Trophoblast cell (in vitro differentiated cells and primary cell): ENCODE results near the gene CHCHD3.

Experiments
- DNase-seq, 2 donors: peaks; one replicate each; pipeline ENCODE4 v3.0.0-alpha.2; 2016
- H2AFZ ChIP-seq: 2 replicates; pipeline ENCODE4 v1.6.1; 2013; ENCODE audit warnings: low read length, moderate library complexity, mild to moderate bottlenecking; ENCODE audit not compliant: insufficient read depth, poor library complexity
- H2AK5ac ChIP-seq: 2 replicates; pipeline ENCODE4 v1.6.1; 2013; ENCODE audit warnings: mild to moderate bottlenecking, low read length
- H2BK120ac ChIP-seq: 2 replicates; pipeline ENCODE4 v1.6.1; 2013; ENCODE audit warnings: low read length, mild to moderate bottlenecking, moderate library complexity; ENCODE audit not compliant: insufficient read depth, poor library complexity
- H2BK12ac ChIP-seq: 2 replicates; pipeline ENCODE4 v1.6.1; 2013; ENCODE audit warnings: mild to moderate bottlenecking, low read length, moderate library complexity
- H2BK5ac ChIP-seq: 2 replicates; pipeline ENCODE4 v1.6.1; 2013; ENCODE audit warnings: low read length, low read depth, moderate library complexity, mild to moderate bottlenecking; ENCODE audit not compliant: poor library complexity
- H3K14ac ChIP-seq: 2 replicates; pipeline ENCODE4 v1.6.1; 2013; ENCODE audit warnings: mild to moderate bottlenecking, low read length
- H3K18ac ChIP-seq: 2 replicates; pipeline ENCODE4 v1.6.1; 2013; ENCODE audit warnings: mild to moderate bottlenecking, low read length
- H3K23ac ChIP-seq: 2 replicates; pipeline ENCODE4 v1.6.1; 2013; ENCODE audit warnings: low read length
- H3K27ac ChIP-seq: 2 replicates; pipeline ENCODE4 v1.5.1; 2013; ENCODE audit warnings: low read depth, mild to moderate bottlenecking, inconsistent platforms, low read length, moderate library complexity
- H3K27me3 ChIP-seq: 2 replicates; pipeline ENCODE4 v1.6.1; 2013; ENCODE audit warnings: inconsistent platforms, mild to moderate bottlenecking, low read length, moderate library complexity; ENCODE audit not compliant: insufficient read depth
- H3K36me3 ChIP-seq, 2 experiments: 1 replicate in 1 of 2; 2 replicates in 1 of 2; pipeline ENCODE4 v1.6.1; 2013; ENCODE audit warnings: low read length in 2 of 2, mild to moderate bottlenecking in 2 of 2, moderate library complexity in 1 of 2; ENCODE audit not compliant: insufficient read depth in 2 of 2, control insufficient read depth in 1 of 2
- H3K4ac ChIP-seq: 2 replicates; pipeline ENCODE4 v1.6.1; 2013; ENCODE audit warnings: low read depth, mild to moderate bottlenecking, low read length, moderate library complexity
- H3K4me1 ChIP-seq, 2 experiments: 1 replicate in 1 of 2; 2 replicates in 1 of 2; pipeline ENCODE4 v1.6.1; 2013; ENCODE audit warnings: low read length in 2 of 2, mild to moderate bottlenecking in 2 of 2, moderate library complexity in 1 of 2; ENCODE audit not compliant: insufficient read depth in 2 of 2, control insufficient read depth in 1 of 2
- H3K4me2 ChIP-seq: 2 replicates; pipeline ENCODE4 v1.6.1; 2013; ENCODE audit warnings: inconsistent platforms, mild to moderate bottlenecking, low read length, moderate library complexity
- H3K4me3 ChIP-seq: 2 replicates; pipeline ENCODE4 v1.5.1; 2013; ENCODE audit warnings: mild to moderate bottlenecking, low read depth, low read length, inconsistent platforms
- H3K79me1 ChIP-seq: one replicate; pipeline ENCODE4 v1.6.1; 2013; ENCODE audit warnings: low read length
- H3K79me2 ChIP-seq: 2 replicates; pipeline ENCODE4 v1.6.1; 2013; ENCODE audit warnings: low read length, mild to moderate bottlenecking; ENCODE audit not compliant: control insufficient read depth, insufficient read depth, poor library complexity
- H3K9ac ChIP-seq: 2 replicates; pipeline ENCODE4 v1.6.1; 2013; ENCODE audit warnings: mild to moderate bottlenecking, low read length
- H3K9me3 ChIP-seq: 2 replicates; pipeline ENCODE4 v1.6.1; 2013; ENCODE audit warnings: low read depth, mild to moderate bottlenecking, control low read depth, inconsistent platforms, low read length; ENCODE audit not compliant: insufficient read depth
- H4K12ac ChIP-seq: 2 replicates; pipeline ENCODE4 v1.6.1; 2013; ENCODE audit warnings: low read depth, mild to moderate bottlenecking, low read length, moderate library complexity
- H4K8ac ChIP-seq: 2 replicates; pipeline ENCODE4 v1.6.1; 2013; ENCODE audit warnings: low read depth, mild to moderate bottlenecking, low read length, moderate library complexity
- H4K91ac ChIP-seq: one replicate; pipeline ENCODE4 v1.6.1; 2013; ENCODE audit warnings: low read depth, mild to moderate bottlenecking, low read length, moderate library complexity
- WGBS: extraction: QIAGEN DNeasy Blood & Tissue Kit; methylation state at CpG from one replicate; pipeline ENCODE4 v1.1.7; 2013; ENCODE audit warnings: missing lambda C conversion rate; ENCODE audit not compliant: insufficient read length, insufficient coverage; ENCODE audit errors: extremely low coverage; 5-methylcytosine and 5-hydroxymethylcytosine counted together

Gene CHCHD3

GRCh38 chr7:132767378-132767777, 314.5 kb downstream of the CHCHD3 start:
- peak in 1 of 2 donors; percentile 35 for DNase-seq
- H3K23ac ChIP-seq: no peak overlapping the region
- no peak overlapping the region for H3K4me3 ChIP-seq
- no peak overlapping the region for H4K8ac ChIP-seq
- H2BK12ac ChIP-seq: no peak overlapping the region
- H3K27ac ChIP-seq: no peak overlapping the region
- H3K36me3 ChIP-seq: no peaks in the 10 kb centered on the region
- H3K9me3 ChIP-seq: peaks cover 2% of the 10 kb centered on the region
- H2BK5ac ChIP-seq: no peak overlapping the region
- H3K14ac ChIP-seq: no peak overlapping the region
- no peak overlapping the region for H4K12ac ChIP-seq
- no peak overlapping the region for H4K91ac ChIP-seq
- no peaks in the 10 kb centered on the region for H3K79me2 ChIP-seq
- H3K4me2 ChIP-seq: no peak overlapping the region
- no peak overlapping the region for H3K9ac ChIP-seq
- H2AK5ac ChIP-seq: no peak overlapping the region
- no peaks in the 10 kb centered on the region for H3K27me3 ChIP-seq
- H3K18ac ChIP-seq: no peak overlapping the region
- WGBS: no CpG with 5 or more reads among the region's 5 CpGs
- no peaks in the 10 kb centered on the region for H3K4me1 ChIP-seq
- H2AFZ ChIP-seq: no peak overlapping the region
- no peaks in the 10 kb centered on the region for H3K79me1 ChIP-seq
- no peak overlapping the region for H2BK120ac ChIP-seq
- no peak overlapping the region for H3K4ac ChIP-seq

- WGBS: no CpG with 5 or more reads among the region's 1 CpG
- no peak for DNase-seq
These were observed 315.2 kb downstream of the CHCHD3 start for GRCh38 chr7:132766660-132767059.

GRCh38 chr7:132765861-132766260, 316.0 kb downstream of the CHCHD3 start:
- Histone ChIP-seq H3K79me2 (no peaks in the 10 kb centered on the region), H3K79me1 (no peaks in the 10 kb centered on the region), H3K27me3 (no peaks in the 10 kb centered on the region), H3K18ac (no peak overlapping the region), H2AK5ac (no peak overlapping the region), H3K9me3 (peaks cover 2% of the 10 kb centered on the region), H4K8ac (no peak overlapping the region), H3K36me3 (no peaks in the 10 kb centered on the region), H3K4ac (no peak overlapping the region), H3K4me2 (no peak overlapping the region), H3K23ac (no peak overlapping the region), H3K14ac (no peak overlapping the region), H2AFZ (no peak overlapping the region), H3K4me3 (no peak overlapping the region), H4K12ac (no peak overlapping the region), H4K91ac (no peak overlapping the region), H2BK120ac (no peak overlapping the region), H3K9ac (no peak overlapping the region), H2BK5ac (no peak overlapping the region), H2BK12ac (no peak overlapping the region), H3K4me1 (no peaks in the 10 kb centered on the region), H3K27ac (no peak overlapping the region)
- DNase-seq: no peak
- WGBS: no CpG with 5 or more reads among the region's 11 CpGs

More at GRCh38 chr7:132766660-132767059, 315.2 kb downstream of the CHCHD3 start:
- peaks cover 2% of the 10 kb centered on the region for H3K9me3 ChIP-seq
- H3K79me2 ChIP-seq: no peaks in the 10 kb centered on the region
- no peak overlapping the region for H2BK12ac ChIP-seq
- H3K36me3 ChIP-seq: no peaks in the 10 kb centered on the region
- H2BK120ac ChIP-seq: no peak overlapping the region
- H3K27me3 ChIP-seq: no peaks in the 10 kb centered on the region
- H3K4me3 ChIP-seq: no peak overlapping the region
- no peaks in the 10 kb centered on the region for H3K4me1 ChIP-seq
- no peak overlapping the region for H3K14ac ChIP-seq
- H4K8ac ChIP-seq: no peak overlapping the region
- H4K91ac ChIP-seq: no peak overlapping the region
- no peak overlapping the region for H2AFZ ChIP-seq
- H3K4ac ChIP-seq: no peak overlapping the region
- H3K79me1 ChIP-seq: no peaks in the 10 kb centered on the region
- H3K23ac ChIP-seq: no peak overlapping the region
- no peak overlapping the region for H3K27ac ChIP-seq
- H2BK5ac ChIP-seq: no peak overlapping the region
- H3K4me2 ChIP-seq: no peak overlapping the region
- H3K18ac ChIP-seq: no peak overlapping the region
- no peak overlapping the region for H2AK5ac ChIP-seq
- no peak overlapping the region for H3K9ac ChIP-seq
- H4K12ac ChIP-seq: no peak overlapping the region

GRCh38 chr7:132764762-132765161, 317.1 kb downstream of the CHCHD3 start:
- no peak for DNase-seq
- no peak overlapping the region for H4K12ac ChIP-seq
- no peak overlapping the region for H3K14ac ChIP-seq
- H3K79me2 ChIP-seq: no peaks in the 10 kb centered on the region
- H4K91ac ChIP-seq: no peak overlapping the region
- no peak overlapping the region for H3K23ac ChIP-seq
- H2BK12ac ChIP-seq: no peak overlapping the region
- no peak overlapping the region for H3K18ac ChIP-seq
- H3K4me2 ChIP-seq: no peak overlapping the region
- H3K4me3 ChIP-seq: no peak overlapping the region
- H2AFZ ChIP-seq: no peak overlapping the region
- no peak overlapping the region for H4K8ac ChIP-seq
- WGBS: no CpG with 5 or more reads among the region's 5 CpGs
- no peak overlapping the region for H3K9ac ChIP-seq
- H2AK5ac ChIP-seq: no peak overlapping the region
- no peaks in the 10 kb centered on the region for H3K27me3 ChIP-seq
- no peak overlapping the region for H2BK5ac ChIP-seq
- H3K36me3 ChIP-seq: no peaks in the 10 kb centered on the region
- no peaks in the 10 kb centered on the region for H3K9me3 ChIP-seq
- no peaks in the 10 kb centered on the region for H3K79me1 ChIP-seq
- no peaks in the 10 kb centered on the region for H3K4me1 ChIP-seq
- no peak overlapping the region for H3K27ac ChIP-seq
- no peak overlapping the region for H2BK120ac ChIP-seq
- no peak overlapping the region for H3K4ac ChIP-seq
